Stimulated activated CD4-positive, alpha-beta T cell treated with anti-CD3 and anti-CD28 coated beads, TNF-alpha, amount 100 ng/mL, for 1 hour (primary cell): ENCODE measurements around the gene CIROP.

Experiments
- DNase-seq, 3 donors: peaks; one replicate each; pipeline ENCODE4 v3.0.0-alpha.2; 2020; ENCODE audit warnings: low read depth in 3 of 3, low spot score in 1 of 3

CIROP gene

DNA sequence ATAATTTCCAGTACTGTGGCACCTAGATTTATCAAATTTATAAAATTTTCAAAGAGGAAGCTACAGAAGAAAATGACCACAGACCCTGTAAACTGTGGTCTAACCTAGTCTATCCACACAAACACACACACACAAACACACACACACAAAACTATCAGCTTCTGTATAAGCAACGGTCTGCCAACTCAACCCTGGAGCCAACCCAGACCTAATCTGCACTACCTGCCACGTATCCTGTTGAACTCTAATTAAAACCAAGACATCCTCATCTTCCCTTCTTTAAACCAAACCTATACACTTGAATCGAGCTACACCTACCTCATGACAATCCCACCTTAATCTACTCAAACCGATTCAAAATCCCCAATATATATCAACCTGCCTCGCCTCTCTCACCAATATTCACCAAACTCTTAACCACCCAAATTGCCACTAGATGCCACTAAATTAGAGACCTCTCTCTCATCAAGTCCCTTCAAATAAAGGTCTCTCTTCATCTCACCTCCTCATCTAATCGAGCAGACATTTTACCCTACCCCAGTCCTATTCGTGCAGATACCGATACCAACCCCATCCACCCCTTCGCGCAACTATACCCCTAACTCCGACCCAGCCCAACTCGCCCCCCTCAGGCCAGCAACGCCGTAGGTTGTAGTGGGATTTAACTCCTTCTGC, 10.7 kb downstream of the CIROP start:
- DNase-seq = no peak

DNA sequence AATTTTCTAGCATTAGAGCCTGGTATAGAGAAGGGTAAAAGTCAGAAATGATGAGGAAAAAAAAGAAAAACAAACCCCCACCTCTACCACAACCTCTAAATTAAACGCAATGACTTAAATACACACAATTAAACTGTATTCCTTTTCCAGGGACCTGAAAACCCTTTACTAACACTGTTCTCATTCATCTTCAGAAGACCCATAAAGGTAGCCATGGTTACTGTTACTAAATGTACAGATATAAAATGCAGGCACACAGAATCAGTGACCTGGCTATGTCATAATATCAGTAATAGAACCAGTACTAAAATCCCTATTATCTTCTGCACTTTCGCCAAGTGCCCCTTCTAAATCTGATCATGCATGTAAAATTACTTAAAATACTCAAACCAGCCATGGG, 11.3 kb downstream of the CIROP start:
- no peak for DNase-seq

DNA sequence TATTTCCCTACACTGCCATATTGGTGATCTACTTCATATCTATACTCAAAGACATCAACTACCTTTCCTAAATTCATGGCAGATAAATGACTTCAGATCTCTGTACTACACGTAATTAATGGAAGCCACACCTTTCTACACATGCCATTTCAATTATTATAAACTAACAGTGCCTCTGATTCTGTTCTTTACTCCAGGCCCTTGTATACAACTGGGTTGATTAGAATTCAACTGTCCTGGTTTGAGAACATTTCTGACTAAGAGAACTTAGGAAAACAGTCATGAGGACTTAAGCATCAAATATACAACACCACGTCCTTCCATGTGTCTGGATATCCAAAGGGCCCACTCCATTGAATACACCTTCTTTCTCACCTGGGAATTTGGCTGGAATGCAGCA, 11.7 kb downstream of the CIROP start:
- DNase-seq = no peak

DNA sequence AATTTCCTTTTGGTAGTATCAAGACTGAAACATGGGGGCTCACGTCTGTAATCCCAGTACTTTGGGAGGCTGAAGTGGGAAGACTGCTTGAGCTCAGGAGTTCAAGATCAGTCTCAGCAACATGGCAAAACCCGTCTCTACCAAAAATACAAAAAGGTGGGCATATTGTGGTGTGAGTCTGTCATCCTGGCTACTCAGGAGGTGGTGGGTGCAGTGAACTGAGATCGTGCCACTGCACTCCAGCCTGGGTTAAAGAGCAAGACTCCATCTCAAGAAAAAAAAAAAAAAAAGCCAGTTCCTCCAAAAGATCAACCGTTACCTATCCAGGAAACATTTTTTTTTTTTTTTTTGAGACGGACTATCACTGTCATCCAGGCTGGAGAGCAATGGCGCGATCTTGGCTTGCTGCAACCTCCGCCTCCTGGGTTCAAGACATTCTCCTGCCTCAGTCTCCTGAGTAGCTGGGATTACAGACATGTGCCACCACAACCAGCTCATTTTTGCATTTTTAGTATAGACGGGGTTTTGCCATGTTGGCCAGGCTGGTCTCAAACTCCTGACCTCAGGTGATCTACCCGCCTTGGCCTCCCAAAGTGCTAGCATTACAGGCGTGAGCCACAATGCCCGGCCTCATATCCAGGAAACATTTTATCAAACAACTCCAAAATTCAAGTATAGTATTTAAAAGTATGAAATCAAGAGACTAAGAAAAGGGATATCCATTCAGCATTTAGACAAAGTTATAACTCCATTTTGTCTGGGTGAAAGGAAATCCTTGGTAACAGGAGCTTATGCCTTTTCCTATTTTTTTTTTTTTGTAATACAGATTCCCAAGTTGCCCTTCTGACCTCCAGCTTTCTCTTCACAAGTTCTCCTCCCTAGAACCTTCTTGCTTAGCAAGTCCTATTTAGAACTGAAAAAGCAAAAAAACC, 13.2 kb downstream of the CIROP start:
- no peak for DNase-seq

DNA sequence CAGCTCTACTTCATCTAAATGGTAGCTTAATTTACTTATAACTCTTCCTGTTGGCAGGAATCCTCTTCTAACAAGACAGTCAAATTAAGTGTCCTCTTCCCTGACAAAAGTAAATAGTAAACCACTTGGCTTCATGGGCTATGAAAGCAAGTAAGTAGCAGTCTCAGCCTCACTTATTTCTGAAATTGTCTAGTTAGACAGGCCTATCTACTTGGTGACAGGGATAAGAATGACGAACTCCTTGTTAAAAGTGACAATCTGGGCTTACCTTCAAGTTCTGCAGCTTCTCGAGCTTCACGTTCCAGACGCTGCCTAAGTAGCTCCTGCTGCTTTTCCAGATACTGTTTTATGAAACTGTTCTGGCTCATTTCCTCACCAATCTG, 14.5 kb downstream of the CIROP start:
- DNase-seq = no peak

DNA sequence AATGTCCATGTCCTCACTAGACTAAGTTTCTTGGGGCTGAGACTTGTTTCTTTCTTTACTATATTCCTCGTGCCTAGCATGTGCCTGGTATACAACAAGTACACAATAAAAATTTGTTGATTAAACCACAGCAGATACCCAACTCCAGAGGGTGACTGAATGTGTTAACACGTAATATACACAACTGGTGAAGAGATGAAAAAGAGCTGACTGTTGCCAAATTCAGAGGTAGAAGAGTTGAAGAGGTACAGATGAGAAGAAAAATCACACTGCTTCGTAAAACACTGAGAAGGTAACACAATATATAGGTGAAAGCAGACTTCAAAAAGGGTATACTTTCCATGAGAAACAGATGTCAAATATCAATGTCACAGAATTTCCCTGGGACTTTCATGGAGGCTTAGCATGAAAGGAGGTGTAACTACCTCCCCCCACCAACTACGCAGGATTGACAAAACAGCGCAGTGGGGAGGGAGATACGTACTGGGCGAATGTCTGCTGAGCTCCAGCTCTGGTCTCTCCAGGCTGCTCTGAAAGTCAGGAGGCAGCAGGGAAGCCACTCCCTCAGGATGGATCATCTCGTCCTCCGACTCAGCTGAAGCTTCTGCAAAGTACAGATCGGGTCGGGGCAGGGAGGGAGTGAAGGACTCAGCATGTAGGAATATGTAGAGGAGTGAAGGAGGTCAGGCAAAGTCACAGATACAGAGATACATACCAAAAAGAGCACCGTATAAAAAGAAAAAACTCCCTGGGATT, 15.1 kb downstream of the CIROP start:
- no peak for DNase-seq

DNA sequence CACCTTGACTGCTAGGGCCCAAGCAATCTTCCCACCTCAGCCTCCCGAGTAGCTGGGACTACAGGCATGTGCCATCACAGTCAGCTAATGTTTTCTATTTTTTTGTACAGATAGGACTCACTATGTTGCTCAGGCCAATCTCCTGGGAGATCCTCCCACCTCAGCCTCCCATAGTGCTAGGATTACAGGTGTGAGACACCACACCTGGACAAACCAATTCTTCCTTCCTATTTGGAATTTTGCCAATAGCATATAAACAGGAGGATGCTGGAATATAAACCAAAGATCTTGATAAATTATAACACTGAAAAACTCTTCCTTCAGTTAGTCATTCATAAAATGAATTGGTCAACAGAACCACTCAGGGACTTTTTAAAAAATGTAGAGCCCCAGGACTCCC, 18.2 kb downstream of the CIROP start:
- DNase-seq = no peak

DNA sequence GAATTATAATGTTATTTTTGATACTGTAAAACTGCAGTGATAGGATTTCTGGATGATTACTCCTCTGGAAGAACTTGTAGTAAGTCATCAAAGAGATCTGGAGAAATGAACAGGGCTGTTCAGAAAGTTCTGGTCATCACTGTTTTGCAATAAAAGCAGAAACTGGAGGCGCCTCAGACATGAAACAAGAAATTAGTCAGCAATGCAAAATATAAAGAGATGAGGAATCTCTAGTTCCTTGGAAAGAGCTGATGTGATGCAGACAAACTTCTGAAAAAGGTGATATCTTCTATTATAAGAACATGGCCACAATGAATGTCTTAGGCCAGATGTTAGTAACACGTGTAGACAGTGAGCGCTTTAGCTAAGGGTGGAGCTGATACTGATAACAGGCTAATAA, 19.3 kb downstream of the CIROP start:
- DNase-seq = no peak

DNA sequence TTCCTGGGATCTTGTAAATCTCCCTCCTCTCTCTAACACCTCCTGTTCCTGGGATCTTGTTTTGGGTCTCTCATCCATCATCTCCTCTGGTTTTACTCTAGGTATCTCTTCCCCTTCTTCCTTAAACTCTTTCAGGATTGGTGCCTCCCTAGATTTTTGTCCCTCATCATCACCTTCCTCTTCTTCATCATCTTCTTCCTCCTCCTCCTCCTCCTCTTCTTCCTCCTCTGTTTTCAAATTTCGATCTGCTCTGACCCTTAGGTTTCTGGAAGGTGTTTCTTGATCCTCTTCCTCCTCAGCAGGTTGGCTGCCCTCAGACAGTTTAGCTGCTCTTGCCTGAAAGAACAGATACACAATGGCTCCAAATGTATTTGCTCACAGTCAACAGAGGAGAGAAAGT, 24.3 kb downstream of the CIROP start:
- DNase-seq = no peak

DNA sequence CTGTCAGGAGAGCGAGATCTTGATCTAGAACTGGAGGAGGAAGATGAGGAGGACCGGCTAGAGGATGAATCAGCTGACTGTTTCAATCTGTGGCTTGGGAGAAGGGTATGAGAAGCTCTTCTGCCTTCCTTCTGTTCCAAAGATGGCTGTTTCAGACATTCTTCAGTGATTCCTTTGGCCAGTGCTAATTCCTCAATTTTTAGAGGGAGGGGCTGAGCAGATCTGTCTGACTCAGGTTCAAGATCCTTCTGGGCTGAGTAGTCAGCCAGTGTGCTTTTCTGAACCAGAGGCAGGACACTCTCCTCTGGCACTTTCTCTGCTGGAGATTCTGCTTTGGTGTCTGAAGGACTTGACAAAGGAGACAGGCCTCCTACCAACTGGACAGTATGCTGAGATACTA, 25.1 kb downstream of the CIROP start:
- no peak for DNase-seq

DNA sequence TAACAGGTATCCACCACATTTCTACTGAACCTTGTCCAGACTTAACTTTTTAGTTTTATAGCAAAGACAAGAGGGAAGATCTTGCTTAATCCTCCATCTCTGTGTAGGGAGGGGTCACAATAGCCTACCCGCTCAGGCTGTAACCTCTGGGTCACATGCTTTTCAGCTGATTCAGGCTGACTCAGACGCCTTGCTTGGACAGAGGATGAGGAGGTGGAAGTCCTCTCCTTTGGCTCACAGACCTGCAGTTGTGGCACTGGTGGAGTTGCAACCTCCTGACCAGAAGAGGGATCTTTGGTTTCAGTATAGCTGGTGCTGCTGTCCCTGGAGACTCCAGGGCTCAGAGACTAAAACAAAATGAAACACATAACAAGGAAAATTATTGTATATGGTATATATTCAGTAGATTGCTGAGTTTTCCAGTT, 26.1 kb downstream of the CIROP start:
- DNase-seq = no peak

DNA sequence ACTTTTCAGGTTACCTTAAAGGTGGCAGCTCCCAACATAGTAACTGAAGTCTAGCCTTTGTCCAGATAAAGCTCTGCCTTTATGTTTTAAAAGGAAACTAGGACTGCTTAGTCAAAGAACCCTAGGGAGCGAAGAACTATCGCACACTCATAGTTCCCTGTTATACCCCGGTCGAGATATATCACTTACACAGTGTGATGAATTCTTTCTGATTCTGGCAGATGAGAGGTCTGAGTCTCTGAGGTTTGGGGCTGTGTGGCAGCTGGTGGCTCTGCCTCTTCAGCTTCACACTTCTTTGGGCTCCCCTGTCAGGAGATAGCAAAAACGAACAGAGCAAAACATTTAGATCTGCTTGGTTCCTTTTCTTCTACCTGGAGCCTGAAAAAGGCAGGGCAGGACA, 26.8 kb downstream of the CIROP start:
- no peak for DNase-seq

DNA sequence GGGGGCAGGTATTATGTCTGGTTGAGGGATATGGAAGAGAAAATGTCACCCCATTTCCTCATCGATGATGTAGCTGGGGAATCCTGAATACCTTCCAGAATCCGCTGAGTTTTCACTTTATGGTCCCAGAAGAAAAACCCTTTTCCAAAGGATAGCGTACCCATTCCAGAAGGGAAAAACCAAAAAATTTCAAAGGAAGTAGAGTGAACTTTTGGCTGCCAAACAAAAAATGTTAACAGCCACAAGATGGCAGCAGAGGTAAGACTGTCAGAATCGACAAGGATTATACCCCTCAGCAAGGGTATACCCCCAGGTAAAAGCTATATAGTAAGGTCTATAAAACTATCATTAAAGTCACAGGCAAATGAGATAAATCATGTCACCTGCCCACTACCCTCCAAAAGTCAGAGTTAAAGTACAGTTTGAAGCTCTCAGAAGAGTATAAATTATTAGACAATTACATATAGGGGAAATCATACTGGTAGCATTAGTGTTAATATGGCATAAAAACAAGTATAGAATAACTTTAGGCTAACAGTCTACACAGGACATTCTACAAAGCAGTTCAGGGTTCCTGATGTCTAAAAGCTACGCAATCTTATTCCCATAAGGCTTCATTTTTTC, 27.9 kb downstream of the CIROP start:
- DNase-seq = no peak

DNA sequence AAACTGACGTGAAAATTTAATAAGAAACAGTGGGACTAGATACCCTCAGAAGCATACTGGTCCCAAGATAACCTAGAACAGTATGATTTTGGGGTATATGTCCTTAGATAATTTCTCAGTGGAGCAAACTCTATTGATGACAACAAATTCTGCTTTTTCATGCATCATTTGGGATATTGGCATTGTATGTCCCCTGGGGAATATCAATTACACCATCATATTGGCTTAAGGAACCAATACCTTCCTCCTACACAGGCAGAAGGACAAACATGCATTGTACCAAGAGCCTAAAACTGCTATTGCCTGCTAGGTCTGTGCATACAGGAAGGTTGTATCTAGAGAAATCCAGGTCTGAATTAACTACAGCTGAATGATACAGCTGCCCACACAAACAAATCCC, 29.9 kb downstream of the CIROP start:
- DNase-seq = no peak

DNA sequence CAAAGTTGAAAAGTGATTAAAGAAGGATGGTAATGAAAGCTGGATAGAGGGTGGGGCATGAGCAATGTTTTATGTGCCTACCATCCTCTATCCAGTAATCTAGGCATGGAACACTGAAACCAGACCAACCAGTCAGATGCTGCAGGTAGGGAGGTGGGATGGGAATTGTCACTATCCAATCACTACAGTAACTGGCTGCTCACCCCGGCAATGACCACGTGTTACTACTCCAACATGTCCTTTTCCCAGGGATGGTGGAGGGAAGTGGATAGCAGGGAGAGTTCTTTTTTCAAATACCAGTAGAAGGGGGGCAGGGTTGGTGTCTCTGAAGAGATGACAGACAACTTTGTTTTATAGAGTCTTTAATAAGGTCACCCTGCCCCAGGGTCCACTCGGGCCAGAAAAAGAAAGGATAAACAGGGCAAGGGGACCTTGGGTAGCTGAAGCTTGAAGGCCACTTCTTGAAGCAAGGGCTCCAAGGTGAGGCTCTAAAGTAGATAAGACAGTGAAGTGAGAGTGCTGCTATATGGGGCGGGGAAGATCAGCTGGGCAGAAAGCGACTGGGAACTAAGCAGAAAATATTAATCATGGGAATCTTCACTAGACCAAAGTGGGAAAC, 32.8 kb downstream of the CIROP start:
- DNase-seq = no peak

DNA sequence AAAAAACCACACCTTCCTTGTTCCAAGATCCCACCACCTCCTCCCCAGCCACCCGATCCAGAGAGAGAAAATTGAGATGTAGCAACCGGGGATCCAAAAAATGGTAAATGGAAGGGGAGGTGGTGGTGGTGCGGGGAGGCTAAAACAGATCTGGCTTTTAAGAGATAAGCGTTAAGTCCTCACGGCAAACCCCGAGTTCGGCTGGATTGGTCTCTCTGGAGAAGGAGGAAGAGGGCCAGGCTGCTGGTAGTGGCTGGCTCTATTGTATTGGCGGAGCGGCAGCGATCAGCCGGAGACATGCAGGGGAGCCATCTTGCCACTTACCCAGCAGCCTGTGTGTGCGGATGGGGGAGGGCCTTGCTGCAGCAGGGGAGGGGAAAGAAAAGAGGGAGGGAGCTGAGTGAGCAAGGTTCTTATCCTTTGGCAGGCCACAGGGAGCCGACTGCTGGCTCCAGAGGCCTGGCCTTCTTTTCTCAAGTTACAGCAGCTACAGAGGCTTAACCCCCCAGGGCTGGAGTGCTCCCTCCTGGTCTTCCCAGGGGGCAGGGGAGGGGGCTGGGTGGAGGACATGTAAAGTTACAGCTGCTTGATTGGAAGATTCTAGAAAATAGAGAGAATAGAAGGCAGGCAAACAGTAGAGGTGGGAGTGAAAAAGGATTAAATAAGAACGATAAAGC, 33.4 kb downstream of the CIROP start:
- DNase-seq = peak in 2 of 3 donors; percentile 38 to 62

DNA sequence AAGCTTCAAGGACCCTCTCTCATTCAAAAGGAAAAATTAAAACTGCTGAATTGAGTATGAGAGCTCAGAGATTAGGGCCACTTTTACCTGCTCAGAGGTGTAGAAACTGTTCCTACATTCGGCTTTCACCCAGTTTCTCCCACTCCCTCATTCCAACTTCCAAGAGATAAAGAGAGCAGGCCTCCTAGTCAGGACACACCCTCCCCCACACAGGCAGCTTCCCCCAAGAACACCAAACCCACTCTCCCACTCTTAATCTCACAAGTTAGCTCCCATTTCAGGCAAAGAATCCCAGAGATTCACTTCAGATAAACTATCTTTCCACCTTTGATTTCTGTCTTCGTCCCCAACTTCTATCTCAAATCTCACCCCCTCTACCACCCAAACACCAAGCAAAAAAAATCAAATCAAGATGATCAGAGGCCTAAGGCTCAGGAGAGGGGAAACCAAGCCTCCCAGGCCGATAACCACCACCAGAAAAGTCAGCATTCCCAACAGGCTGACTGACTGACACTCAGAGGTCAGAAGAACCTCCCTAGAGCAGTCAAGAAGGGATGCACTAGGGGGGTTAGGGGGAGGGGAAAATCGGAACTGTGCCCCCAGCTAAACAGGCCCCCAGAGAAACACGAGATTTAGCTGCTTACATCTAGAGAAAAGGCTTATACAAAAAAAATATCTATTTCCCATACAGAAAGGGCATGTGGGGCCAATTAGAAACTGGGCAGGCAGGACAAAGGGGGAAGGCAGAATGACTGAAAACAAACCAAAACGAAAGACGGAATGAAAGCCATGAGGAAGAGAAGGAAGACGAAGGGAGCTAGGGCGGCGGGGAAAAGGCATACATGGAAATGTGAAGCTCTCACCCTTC, 34.3 kb downstream of the CIROP start:
- DNase-seq = no peak

DNA sequence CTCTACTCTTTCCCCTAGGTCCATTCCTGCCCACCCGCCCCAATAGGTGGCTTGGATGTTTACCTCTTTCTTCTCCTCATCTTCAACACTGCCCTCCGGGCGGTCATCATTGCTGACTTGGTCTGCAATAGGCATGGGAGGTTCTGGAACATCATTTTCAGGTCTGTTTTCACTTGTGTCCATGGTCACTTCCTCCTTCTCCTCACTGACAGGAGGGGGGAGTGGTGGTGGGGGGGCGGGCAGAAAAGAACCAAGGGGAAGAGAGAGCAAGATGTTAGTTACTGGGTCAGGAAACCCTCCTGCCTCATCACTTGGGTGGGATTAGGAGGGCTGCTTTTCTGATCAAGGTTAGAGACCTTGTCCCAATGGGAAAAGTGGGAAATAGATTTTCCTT, 35.4 kb downstream of the CIROP start:
- DNase-seq = no peak

DNA sequence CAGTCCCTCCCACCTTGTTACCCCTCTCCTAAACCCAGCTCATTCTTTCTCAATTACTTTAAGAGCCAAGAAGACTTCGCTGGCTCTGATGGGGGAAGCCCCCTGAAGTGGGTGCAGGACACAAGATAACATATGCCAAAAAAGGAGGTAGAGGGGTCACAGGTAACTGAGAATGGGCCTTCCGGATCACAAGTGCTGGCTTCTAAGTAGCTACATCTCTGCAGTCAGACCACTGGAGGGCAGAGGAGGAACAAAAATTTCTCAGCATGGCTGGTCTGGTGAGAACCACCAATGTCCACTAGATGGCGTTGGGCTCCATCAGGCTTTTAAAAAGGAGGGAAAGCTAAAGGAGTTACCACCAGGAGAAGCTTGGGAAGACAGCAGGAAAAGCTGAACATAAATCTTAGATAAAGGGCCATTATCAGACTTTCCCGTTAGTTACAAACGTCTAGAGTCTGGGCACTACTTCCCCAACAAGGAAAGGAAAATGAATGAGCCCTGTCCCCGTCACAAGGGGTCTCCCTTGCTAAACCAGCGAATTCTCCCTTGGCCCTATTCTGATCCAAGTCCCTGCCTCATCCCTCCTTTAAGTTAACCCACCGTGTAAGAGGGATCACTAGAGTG, 35.9 kb downstream of the CIROP start:
- DNase-seq = peak; percentile 30 to 47 (median 39)
